Sigmoid colon (tissue), 4 donors: ENCODE results near the gene GPR108.

Experiments
- EP300 ChIP-seq, 4 donors: sonication (generic); formaldehyde crosslinking; IDR thresholded peaks; one replicate each; pipeline ENCODE4 v1.6.1; 2017; ENCODE audit warnings: antibody characterized with exemption in 4 of 4
- POLR2A ChIP-seq, 2 donors: fragments of 450-650 bp; IDR thresholded peaks; one replicate each; pipeline ENCODE4 v1.6.1; 2016; ENCODE audit warnings: antibody characterized with exemption in 2 of 2, mild to moderate bottlenecking in 2 of 2, moderate library complexity in 2 of 2
- POLR2AphosphoS5 ChIP-seq, 4 donors: sonication (generic); formaldehyde crosslinking; IDR thresholded peaks; one replicate each; pipeline ENCODE4 v1.6.1; 2017; ENCODE audit warnings: antibody characterized with exemption in 4 of 4
- TF ChIP-seq, protein P1 (sequence below), 4 experiments: fragments of 450-650 bp in 3 of 4; fragments of 200-600 bp in 1 of 4; IDR thresholded peaks; one replicate each; pipeline ENCODE4 v1.5.1; 2016 to 2019; ENCODE audit warnings: antibody characterized with exemption in 4 of 4, mild to moderate bottlenecking in 3 of 4, moderate library complexity in 2 of 4

DNA sequence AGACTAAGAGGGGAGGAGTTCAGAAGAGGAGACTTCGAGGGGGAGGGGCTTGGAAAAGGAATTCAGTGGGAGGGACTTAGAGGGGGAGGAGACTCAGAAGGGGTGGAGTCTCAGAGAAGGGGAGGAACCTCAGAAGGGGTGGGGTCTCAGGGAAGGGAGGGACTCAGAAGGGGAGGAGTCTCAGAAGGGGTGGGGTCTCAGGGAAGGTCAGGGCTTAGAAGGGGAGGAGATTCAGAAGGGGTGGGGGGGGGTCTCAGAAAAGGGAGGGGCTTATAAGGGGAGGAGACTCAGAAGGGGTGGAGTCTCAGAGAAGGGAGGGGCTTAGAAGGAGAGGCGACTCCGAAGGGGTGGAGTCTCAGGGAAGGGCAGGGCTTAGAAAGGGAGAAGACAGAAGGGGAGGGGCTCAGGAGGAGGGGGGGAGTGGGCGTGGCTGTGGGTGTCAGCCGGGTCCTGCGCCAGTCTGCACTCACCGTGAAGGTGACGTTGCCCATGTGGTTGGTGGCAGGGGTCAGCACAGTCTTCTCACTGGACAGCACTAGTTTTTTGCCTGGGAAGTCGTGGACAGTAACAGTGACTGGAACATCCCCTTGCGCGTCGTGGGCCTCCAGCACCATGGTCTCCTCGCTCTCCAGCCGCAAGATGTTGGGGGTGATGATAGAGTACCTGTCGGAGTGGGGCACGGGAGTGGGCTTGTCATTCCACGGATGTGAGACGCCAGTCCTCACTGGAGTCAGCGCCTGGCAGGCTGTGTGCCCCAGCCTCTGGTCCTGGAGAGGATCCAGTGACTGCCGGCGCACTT is 18.4 kb downstream of the GPR108 start:
- TF ChIP-seq, protein P1, sequence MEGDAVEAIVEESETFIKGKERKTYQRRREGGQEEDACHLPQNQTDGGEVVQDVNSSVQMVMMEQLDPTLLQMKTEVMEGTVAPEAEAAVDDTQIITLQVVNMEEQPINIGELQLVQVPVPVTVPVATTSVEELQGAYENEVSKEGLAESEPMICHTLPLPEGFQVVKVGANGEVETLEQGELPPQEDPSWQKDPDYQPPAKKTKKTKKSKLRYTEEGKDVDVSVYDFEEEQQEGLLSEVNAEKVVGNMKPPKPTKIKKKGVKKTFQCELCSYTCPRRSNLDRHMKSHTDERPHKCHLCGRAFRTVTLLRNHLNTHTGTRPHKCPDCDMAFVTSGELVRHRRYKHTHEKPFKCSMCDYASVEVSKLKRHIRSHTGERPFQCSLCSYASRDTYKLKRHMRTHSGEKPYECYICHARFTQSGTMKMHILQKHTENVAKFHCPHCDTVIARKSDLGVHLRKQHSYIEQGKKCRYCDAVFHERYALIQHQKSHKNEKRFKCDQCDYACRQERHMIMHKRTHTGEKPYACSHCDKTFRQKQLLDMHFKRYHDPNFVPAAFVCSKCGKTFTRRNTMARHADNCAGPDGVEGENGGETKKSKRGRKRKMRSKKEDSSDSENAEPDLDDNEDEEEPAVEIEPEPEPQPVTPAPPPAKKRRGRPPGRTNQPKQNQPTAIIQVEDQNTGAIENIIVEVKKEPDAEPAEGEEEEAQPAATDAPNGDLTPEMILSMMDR (IDR thresholded peaks at IDR 0.05) = no peak
- TF ChIP-seq POLR2A (IDR thresholded peaks at IDR 0.05) (no peak), EP300 (IDR thresholded peaks at IDR 0.05) (no peak), POLR2AphosphoS5 (IDR thresholded peaks at IDR 0.05) (no peak)
